Kidney (tissue), 22 donors: ENCODE measurements around the gene NOL9. TPM values are rescaled to one million over a fixed set of nuclear protein-coding genes. Genes with fewer than 3 reads are reported as not detected.

ENCODE experiments used
- DNase-seq, 5 donors: peaks; one replicate each; pipeline ENCODE4 v3.0.0-alpha.2; 2013 to 2020
- FAIRE-seq: peaks from 2 replicates; lab custom pipeline; 2012; peaks lifted over from hg19 to GRCh38; lab: Jason Lieb, UNC
- H3K27ac ChIP-seq, 2 donors: one replicate each; pipeline ENCODE4 v1.7.0; 2013; ENCODE audit warnings: low read depth in 2 of 2, low read length in 2 of 2, inconsistent platforms in 1 of 2
- H3K27me3 ChIP-seq: one replicate; pipeline ENCODE4 v1.7.1; 2013; ENCODE audit warnings: low read length, inconsistent platforms; ENCODE audit not compliant: control insufficient read depth, insufficient read depth
- H3K36me3 ChIP-seq, 3 donors: one replicate each; pipeline versions ENCODE4 v1.7.0 to v1.7.1; 2013; ENCODE audit warnings: low read length in 3 of 3, control low read depth in 1 of 3, inconsistent platforms in 1 of 3; ENCODE audit not compliant: insufficient read depth in 3 of 3, control insufficient read depth in 2 of 3
- H3K4me1 ChIP-seq, 3 donors: one replicate each; pipeline versions ENCODE4 v1.7.0 to v1.7.1; 2013; ENCODE audit warnings: low read length in 3 of 3, inconsistent platforms in 1 of 3, low read depth in 1 of 3; ENCODE audit not compliant: control insufficient read depth in 2 of 3, insufficient read depth in 2 of 3
- H3K4me3 ChIP-seq, 3 donors: one replicate each; pipeline versions ENCODE4 v1.7.0 to v1.8.1; 2013; ENCODE audit warnings: low read length in 3 of 3, control low read depth in 1 of 3, inconsistent platforms in 1 of 3
- H3K9ac ChIP-seq, 3 donors: one replicate each; pipeline versions ENCODE4 v1.7.0 to v1.7.1; 2013; ENCODE audit warnings: low read length in 3 of 3, control low read depth in 1 of 3, inconsistent platforms in 1 of 3
- H3K9me3 ChIP-seq, 3 donors: one replicate each; pipeline versions ENCODE4 v1.7.0 to v1.7.1; 2013; ENCODE audit warnings: low read length in 3 of 3, control low read depth in 1 of 3, inconsistent platforms in 1 of 3; ENCODE audit not compliant: control insufficient read depth in 2 of 3, insufficient read depth in 1 of 3
- intact Hi-C: fragments of 100-400 bp; cut with DNase I; formaldehyde crosslinking; loops from one replicate; pipeline ENCODE4 v1.11.1; 2022
- long read RNA-seq, 10 donors: library from polyadenylated mRNA in 1 of 10; unstranded in 1 of 10; transcript quantifications; one replicate each; pipeline ENCODE4 v2.0.0 and lab custom pipeline, GENCODE V29; 2021 to 2026
- polyA plus RNA-seq: library from polyadenylated mRNA; stranded (reverse); fragments of 350-450 nt; fragmentation: Illumina TruSeq; extraction: RNeasy Lipid Tissue Mini Kit (QIAGEN cat#74804); gene quantifications from one replicate; pipeline ENCODE4 v1.2.3, GENCODE V29; 2014; ENCODE audit warnings: low read depth, low replicate concordance; ENCODE audit not compliant: insufficient read depth
- total RNA-seq: library from RNA; stranded (reverse); fragmentation: NEBNext Ultra II Directional; extraction: Animal tissue kit (Norgen Biotek cat#: 25700); gene quantifications from one replicate; pipeline ENCODE4 v1.2.1, GENCODE V29; 2021
- TF ChIP-seq, protein P1 (sequence below): IDR thresholded peaks from 3 replicates; pipeline ENCODE4 v1.5.1; 2012; ENCODE audit warnings: mild to moderate bottlenecking, moderate library complexity, borderline replicate concordance; ENCODE audit not compliant: insufficient read depth; ENCODE audit errors: extremely low read depth
- donor health status: control.
- donor health status: control.
- donor health status: control.
- donor health status: control.
- donor health status: control.
- donor health status: DM: yes; HTN: yes; CAD: no.
- donor health status: Normal renal cell carcinoma (clear cell type).

NOL9 gene
- total RNA-seq = 28.7 TPM
- polyA plus RNA-seq = 4.3 TPM
- long read RNA-seq, donor 1 = 0 reads
- long read RNA-seq, donor 2 = 0 reads
- long read RNA-seq, donor 3 = 0 reads
- long read RNA-seq, donor 4 = 0 reads
- long read RNA-seq, donor 5 = 0 reads
- long read RNA-seq, donor 6 = 0 reads
- long read RNA-seq, donor 7, full-length matches to known transcripts = 2 of 6 reads
- long read RNA-seq, donor 7, partial matches to known transcripts = 1 of 6 reads
- long read RNA-seq, donor 7, other reads (novel, unspliced or antisense) = 3 of 6 reads
- long read RNA-seq, donor 8, full-length matches to known transcripts = 2 of 2 reads
- long read RNA-seq, donor 8, partial matches to known transcripts = 0 of 2 reads
- long read RNA-seq, donor 8, other reads (novel, unspliced or antisense) = 0 of 2 reads
- long read RNA-seq, donor 9 = 0 reads
- long read RNA-seq, donor 10 = 0 reads

DNA sequence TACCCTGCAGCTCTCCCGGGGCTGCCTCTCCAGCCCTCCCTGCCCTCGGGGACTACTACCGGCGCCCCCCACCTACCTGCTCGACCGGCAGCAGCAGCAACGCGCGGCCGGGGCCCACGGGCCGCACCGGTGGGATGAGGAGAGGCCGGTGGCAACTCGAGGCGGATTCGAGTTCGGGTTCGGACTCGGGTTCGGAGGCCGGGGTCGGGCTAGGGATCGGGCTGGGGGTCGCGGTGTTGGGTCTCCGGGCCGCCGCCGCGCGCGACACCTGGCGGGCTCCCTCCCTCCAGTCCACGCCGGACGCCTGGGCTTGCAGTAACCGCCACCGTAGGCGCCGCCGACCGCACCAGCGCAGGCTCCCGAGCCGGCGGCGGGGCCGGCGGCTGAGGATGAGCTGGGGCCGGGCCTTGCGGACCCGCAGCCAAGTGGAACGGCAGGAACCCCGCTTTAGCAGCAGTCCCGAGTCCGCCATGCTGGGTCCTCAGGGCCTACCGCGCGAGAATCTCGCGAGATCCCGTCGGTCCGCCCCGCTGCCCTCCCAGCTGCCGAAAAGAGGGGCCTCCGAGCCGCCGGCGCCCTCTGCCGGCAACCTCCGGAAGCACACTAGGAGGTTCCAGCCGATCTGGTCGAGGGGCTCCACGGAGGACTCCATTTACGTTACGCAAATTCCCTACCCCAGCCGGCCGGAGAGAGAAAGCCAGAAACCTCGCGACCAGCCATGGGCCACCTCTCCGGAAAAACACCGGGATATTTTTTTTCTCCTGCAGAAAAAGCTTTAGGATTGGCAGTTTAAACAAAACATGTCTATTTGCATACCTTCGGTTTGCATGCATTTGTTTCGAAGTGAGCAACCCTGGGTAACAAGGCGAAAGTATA is at the start of gene NOL9:
Gene NOL9, minus strand, starts transcription at position 483 of the 876 bp plus-strand sequence. Its CDS starts 11 bp downstream, at position 472.
- Histone ChIP-seq H3K27me3 (no peaks in the 10 kb centered on the region), H3K27ac (no peak within 1 kb of the TSS), H3K4me3 (peak within 1 kb of the TSS; percentile 73 to 84 (median 82)), H3K4me1 (peaks cover 0 to 8% (median 7%) of the 10 kb centered on the region in 3 donors), H3K36me3 (peaks cover 4 to 8% (median 5%) of the 10 kb centered on the region in 3 donors), H3K9ac (peak within 1 kb of the TSS; percentile 51 to 87 (median 83)), H3K9me3 (no peaks in the 10 kb centered on the region)
- intact Hi-C loops = no loop called here
- FAIRE-seq (no peak), DNase-seq (peak; percentile 96 to 98 (median 97))
- TF ChIP-seq, protein P1, sequence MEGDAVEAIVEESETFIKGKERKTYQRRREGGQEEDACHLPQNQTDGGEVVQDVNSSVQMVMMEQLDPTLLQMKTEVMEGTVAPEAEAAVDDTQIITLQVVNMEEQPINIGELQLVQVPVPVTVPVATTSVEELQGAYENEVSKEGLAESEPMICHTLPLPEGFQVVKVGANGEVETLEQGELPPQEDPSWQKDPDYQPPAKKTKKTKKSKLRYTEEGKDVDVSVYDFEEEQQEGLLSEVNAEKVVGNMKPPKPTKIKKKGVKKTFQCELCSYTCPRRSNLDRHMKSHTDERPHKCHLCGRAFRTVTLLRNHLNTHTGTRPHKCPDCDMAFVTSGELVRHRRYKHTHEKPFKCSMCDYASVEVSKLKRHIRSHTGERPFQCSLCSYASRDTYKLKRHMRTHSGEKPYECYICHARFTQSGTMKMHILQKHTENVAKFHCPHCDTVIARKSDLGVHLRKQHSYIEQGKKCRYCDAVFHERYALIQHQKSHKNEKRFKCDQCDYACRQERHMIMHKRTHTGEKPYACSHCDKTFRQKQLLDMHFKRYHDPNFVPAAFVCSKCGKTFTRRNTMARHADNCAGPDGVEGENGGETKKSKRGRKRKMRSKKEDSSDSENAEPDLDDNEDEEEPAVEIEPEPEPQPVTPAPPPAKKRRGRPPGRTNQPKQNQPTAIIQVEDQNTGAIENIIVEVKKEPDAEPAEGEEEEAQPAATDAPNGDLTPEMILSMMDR = peak; percentile 90

DNA sequence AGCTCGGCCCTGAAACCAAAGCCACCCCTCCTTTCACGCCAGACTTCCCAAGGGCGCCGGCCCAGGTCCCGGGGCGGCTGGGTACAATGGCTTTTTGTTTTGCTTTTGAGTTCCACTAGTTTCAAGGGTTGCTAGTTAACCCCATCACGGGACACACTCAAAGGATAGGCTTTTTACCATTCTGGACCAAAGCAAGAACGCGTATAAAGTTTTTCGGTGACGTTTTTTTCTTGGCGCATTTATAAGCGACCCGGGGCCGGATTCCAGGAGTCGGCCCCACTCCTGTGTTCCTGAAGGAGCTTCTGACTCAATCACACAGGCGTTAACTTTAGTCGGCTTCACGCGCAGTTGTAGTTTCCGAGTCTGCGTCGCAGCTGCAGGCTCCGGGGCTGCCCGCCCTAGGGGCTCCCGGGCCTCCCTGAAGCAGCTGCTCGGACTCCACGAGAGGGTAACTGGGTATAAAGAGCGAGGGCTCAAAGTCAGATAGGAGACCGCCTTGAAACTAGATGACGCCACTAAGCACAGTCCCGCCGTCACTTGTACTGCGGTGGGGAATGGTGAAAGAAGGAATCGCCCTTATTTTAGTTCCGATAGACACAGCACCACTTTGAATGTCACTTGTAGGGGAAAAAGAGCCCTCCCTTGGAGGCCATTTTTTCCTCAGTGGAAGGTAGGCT is 49.1 kb upstream of the NOL9 start:
- H3K9ac ChIP-seq = peak overlapping the region in 2 of 3 donors; percentile 82 to 87
- TF ChIP-seq, protein P1 = no peak
- no peak for FAIRE-seq
- peaks cover 5 to 30% (median 17%) of the 10 kb centered on the region in 3 donors for H3K4me1 ChIP-seq
- peak; percentile 69 to 89 (median 86) for DNase-seq
- peaks cover 0 to 4% (median 0%) of the 10 kb centered on the region in 3 donors for H3K36me3 ChIP-seq
- H3K27me3 ChIP-seq = no peaks in the 10 kb centered on the region
- H3K4me3 ChIP-seq = peak overlapping the region; percentile 50 to 99 (median 74)
- intact Hi-C loops = no loop called here
- H3K27ac ChIP-seq = peak overlapping the region; percentile 99
- H3K9me3 ChIP-seq = no peaks in the 10 kb centered on the region

DNA sequence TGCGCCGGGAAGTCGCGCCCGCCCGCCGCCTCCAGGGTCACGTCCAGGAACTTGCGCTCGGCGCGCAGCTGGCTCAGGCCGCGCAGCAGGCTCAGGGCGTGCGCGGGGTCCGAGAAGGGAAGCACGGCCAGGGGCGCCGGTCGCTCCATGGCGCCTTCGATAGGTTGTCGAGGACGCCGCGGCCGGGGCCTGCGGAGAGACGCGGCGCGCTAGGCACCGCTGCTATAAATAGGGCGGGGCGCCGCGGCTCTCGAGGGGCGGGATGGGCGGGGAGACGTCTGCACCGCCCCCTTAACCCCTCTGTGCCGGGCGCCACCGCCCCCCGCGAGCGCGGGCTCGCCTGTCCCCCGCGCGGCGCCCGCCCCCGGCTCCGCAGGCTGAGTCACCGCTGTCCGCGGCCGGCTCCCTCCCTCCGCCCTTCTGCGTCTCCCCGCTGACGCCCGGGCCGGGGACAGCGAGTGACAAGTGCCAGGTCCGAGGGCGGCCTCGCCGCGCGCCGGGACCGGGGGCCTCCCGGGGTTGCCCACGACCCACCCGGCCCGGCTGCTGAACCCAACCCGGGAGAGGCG is 48.4 kb upstream of the NOL9 start, which contains the start of gene KLHL21:
Gene KLHL21, minus strand, starts transcription at position 201 of the 569 bp plus-strand sequence. Its CDS starts 52 bp downstream, at position 149.
- Histone ChIP-seq H3K27ac (peak within 1 kb of the TSS; percentile 99), H3K4me1 (peaks cover 5 to 32% (median 17%) of the 10 kb centered on the region in 3 donors), H3K36me3 (peaks cover 0 to 7% (median 3%) of the 10 kb centered on the region in 3 donors), H3K27me3 (no peaks in the 10 kb centered on the region), H3K9me3 (no peaks in the 10 kb centered on the region), H3K4me3 (peak within 1 kb of the TSS; percentile 60 to 99 (median 95)), H3K9ac (peak within 1 kb of the TSS; percentile 24 to 95 (median 93))
- DNase-seq (peak; percentile 85 to 98 (median 91)), FAIRE-seq (no peak)
- intact Hi-C loops = no loop called here
- TF ChIP-seq, protein P1 = no peak
